Gastrocnemius medialis (tissue), 4 donors: Measurements from ENCODE around the gene TLE7. TPM values are rescaled to one million over a fixed set of nuclear protein-coding genes. Genes with fewer than 3 reads are reported as not detected.

Experiments
- ATAC-seq, 2 donors: fragments of 150-250 bp; one replicate each; pipeline ENCODE4 v1.9.1; 2016
- DNase-seq, 2 donors: peaks; one replicate each; pipeline ENCODE4 v3.0.0-alpha.2; 2019
- H3K27ac ChIP-seq, 4 donors: fragments of 200-600 bp; sonication (generic); 1 replicate in 1 of 4; 2 replicates in 3 of 4; pipeline ENCODE4 v1.5.1; 2016 to 2018; ENCODE audit warnings: mild to moderate bottlenecking in 2 of 4, moderate library complexity in 1 of 4
- H3K27me3 ChIP-seq, 3 donors: fragments of 200-600 bp; sonication (generic) in 2 of 3; 1 replicate in 1 of 3; 2 replicates in 2 of 3; pipeline versions ENCODE4 v1.5.1 to v1.6.0; 2016 to 2019; ENCODE audit warnings: mild to moderate bottlenecking in 1 of 3, moderate library complexity in 1 of 3
- H3K36me3 ChIP-seq, 2 donors: fragments of 200-600 bp; sonication (generic) in 1 of 2; one replicate each; pipeline ENCODE4 v1.5.1; 2017 to 2018
- H3K4me1 ChIP-seq, 2 donors: fragments of 200-600 bp; sonication (generic) in 1 of 2; one replicate each; pipeline ENCODE4 v1.5.1; 2016 to 2017; ENCODE audit warnings: mild to moderate bottlenecking in 2 of 2
- H3K4me3 ChIP-seq, 4 donors: fragments of 200-600 bp; sonication (generic) in 3 of 4; 1 replicate in 1 of 4; 2 replicates in 3 of 4; pipeline ENCODE4 v1.5.1; 2016 to 2019; ENCODE audit warnings: mild to moderate bottlenecking in 2 of 4
- H3K9me3 ChIP-seq, 3 donors: fragments of 200-600 bp; sonication (generic) in 2 of 3; 1 replicate in 1 of 3; 2 replicates in 2 of 3; pipeline ENCODE4 v1.5.1; 2016 to 2019
- CTCF ChIP-seq, 5 experiments: fragments of 450-650 bp in 3 of 5; fragments of 200-600 bp in 2 of 5; sonication (generic) in 2 of 5; IDR thresholded peaks in 4 of 5; conservative IDR thresholded peaks in 1 of 5; 1 replicate in 4 of 5; 2 replicates in 1 of 5; pipeline ENCODE4 v1.5.1; 2016 to 2019; ENCODE audit warnings: antibody characterized with exemption in 5 of 5, mild to moderate bottlenecking in 3 of 5, moderate library complexity in 3 of 5
- POLR2A ChIP-seq, 2 donors: fragments of 450-650 bp; IDR thresholded peaks; one replicate each; pipeline ENCODE4 v1.6.1; 2017; ENCODE audit warnings: antibody characterized with exemption in 2 of 2, mild to moderate bottlenecking in 2 of 2, moderate library complexity in 2 of 2
- in situ Hi-C, 4 donors: fragments of 200-750 bp; cut with MboI; loops; one replicate each; pipeline versions ENCODE4 v1.15.0 to v1.8.0; 2017; ENCODE audit warnings: low sequenced_read_pairs in 4 of 4
- intact Hi-C: fragments of 100-400 bp; cut with DNase I; formaldehyde crosslinking; loops from one replicate; pipeline ENCODE4 v1.15.1; 2023; ENCODE audit warnings: low total_unique reads
- total RNA-seq, 4 donors: library from RNA; depleted of rRNA; stranded (reverse); fragments of >200 nt; gene quantifications; one replicate each; pipeline versions ENCODE4 v1.1.0 to v1.2.3, GENCODE V29; 2016

TLE7 gene
- total RNA-seq, 4 donors from 2014 or later: not detected

DNA sequence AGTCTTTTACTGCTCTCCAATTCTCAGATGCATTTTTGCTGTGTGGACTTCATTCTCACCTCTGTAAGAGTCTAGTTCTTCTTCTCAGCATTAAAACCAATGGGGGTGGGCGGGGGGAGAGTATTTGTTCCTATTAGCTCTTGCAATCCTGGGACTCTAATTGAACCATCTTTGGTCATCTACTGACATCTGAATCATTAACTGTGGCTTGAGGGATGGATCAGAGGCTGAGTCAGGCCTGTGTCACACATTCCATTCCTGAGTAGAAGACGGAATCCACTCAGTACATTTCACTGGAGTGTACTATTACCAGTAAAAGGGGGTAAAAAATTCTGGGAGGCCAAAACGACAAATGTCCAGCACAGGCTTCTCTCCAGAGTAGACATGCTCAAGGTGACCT is 33.0 kb upstream of the TLE7 start:
- DNase-seq (no peak), ATAC-seq (no peak)
- TF ChIP-seq POLR2A (IDR thresholded peaks at IDR 0.05): no peak
- TF ChIP-seq CTCF (IDR thresholded peaks at IDR 0.05 in 4 of 5, conservative IDR thresholded peaks at IDR 0.05 in 1 of 5): no peak
- in situ Hi-C loops: no loop called here
- peaks cover 0 to 45% of the 10 kb centered on the region in 2 donors for H3K36me3 ChIP-seq
- H3K9me3 ChIP-seq: no peaks in the 10 kb centered on the region
- H3K27me3 ChIP-seq: no peaks in the 10 kb centered on the region
- no peaks in the 10 kb centered on the region for H3K4me1 ChIP-seq
- no peak overlapping the region for H3K27ac ChIP-seq
- intact Hi-C loops: no loop called here
- no peak overlapping the region for H3K4me3 ChIP-seq

DNA sequence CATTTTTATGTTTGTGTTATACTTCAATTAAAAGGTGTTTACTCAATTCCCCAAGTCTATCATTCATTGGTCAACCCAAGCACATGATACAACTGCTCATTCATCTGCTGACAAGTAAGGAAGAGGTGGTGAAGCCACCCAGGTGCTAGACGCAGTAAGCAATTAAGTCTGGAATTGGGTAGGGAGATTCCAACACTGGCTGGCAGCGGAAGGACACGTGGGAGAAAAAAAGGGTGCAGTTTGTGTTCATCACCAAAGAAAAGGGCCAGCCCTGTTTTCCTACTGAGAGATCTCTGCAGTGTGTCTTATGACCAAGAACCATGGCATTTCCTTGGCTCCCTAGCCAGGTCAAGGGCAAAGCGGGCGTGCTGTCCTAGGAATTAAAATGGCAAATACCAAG is 32.0 kb upstream of the TLE7 start:
- ATAC-seq: no peak
- no peaks in the 10 kb centered on the region for H3K27me3 ChIP-seq
- DNase-seq: no peak
- TF ChIP-seq POLR2A (IDR thresholded peaks at IDR 0.05) (no peak), CTCF (IDR thresholded peaks at IDR 0.05 in 4 of 5, conservative IDR thresholded peaks at IDR 0.05 in 1 of 5) (no peak)
- in situ Hi-C loops: no loop called here
- intact Hi-C loops: no loop called here
- H3K36me3 ChIP-seq: peaks cover 0 to 44% of the 10 kb centered on the region in 2 donors
- H3K9me3 ChIP-seq: no peaks in the 10 kb centered on the region
- no peak overlapping the region for H3K4me3 ChIP-seq
- no peak overlapping the region for H3K27ac ChIP-seq
- H3K4me1 ChIP-seq: no peaks in the 10 kb centered on the region

DNA sequence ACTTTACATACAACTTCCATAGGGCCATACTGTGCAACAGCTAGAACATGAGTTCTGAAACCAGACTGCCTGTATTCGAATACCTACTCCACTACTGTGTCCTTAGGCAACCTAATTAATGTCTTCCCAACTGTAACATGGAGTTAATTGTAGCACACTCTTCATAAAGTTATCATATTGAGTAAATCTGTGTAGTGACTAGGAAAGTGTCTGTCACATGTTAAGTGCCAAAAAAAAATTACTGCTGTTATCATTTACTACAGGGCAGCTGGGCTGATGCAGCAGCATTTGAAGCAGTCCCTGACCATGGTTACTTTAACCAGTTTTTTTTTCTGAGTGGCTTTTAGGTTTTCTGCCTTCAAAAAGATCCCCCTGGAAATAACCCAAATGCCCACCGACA is 31.1 kb upstream of the TLE7 start:
- no peak for DNase-seq
- TF ChIP-seq CTCF (IDR thresholded peaks at IDR 0.05 in 4 of 5, conservative IDR thresholded peaks at IDR 0.05 in 1 of 5): no peak
- TF ChIP-seq POLR2A (IDR thresholded peaks at IDR 0.05): no peak
- Histone ChIP-seq H3K9me3 (no peaks in the 10 kb centered on the region), H3K4me1 (no peaks in the 10 kb centered on the region), H3K27me3 (no peaks in the 10 kb centered on the region), H3K4me3 (no peak overlapping the region), H3K36me3 (peaks cover 0 to 34% of the 10 kb centered on the region in 2 donors), H3K27ac (no peak overlapping the region)
- intact Hi-C loops (no loop called here), in situ Hi-C loops (no loop called here)
- ATAC-seq: no peak

- H3K36me3 ChIP-seq: peaks cover 0 to 25% of the 10 kb centered on the region in 2 donors
Observed at GRCh38 chr16:71472051-71472450, 30.2 kb upstream of the TLE7 start.

More at GRCh38 chr16:71472051-71472450, 30.2 kb upstream of the TLE7 start:
- in situ Hi-C loops (no loop called here), intact Hi-C loops (no loop called here)
- no peak for ATAC-seq
- H3K27me3 ChIP-seq: no peaks in the 10 kb centered on the region
- H3K27ac ChIP-seq: no peak overlapping the region
- DNase-seq: no peak
- no peak overlapping the region for H3K4me3 ChIP-seq
- H3K9me3 ChIP-seq: no peaks in the 10 kb centered on the region
- no peaks in the 10 kb centered on the region for H3K4me1 ChIP-seq
- no peak for TF ChIP-seq CTCF (IDR thresholded peaks at IDR 0.05 in 4 of 5, conservative IDR thresholded peaks at IDR 0.05 in 1 of 5)
- TF ChIP-seq POLR2A (IDR thresholded peaks at IDR 0.05): no peak
